Stomach smooth muscle (tissue), 2 donors: ENCODE measurements around the gene CD101.
"Not testable (repeated sequence)": the region's sequence is repeated elsewhere in the genome, so short reads cannot be mapped to it uniquely, and the experiment has no call there.

ENCODE experiments used
- H3K27ac ChIP-seq: one replicate; pipeline ENCODE4 v1.7.0; 2013; ENCODE audit warnings: mild to moderate bottlenecking, low read length, inconsistent platforms
- H3K27me3 ChIP-seq, 2 donors: one replicate each; pipeline ENCODE4 v1.7.0; 2013; ENCODE audit warnings: low read length in 2 of 2; ENCODE audit not compliant: insufficient read depth in 2 of 2, control insufficient read depth in 1 of 2
- H3K36me3 ChIP-seq, 2 donors: one replicate each; pipeline ENCODE4 v1.7.0; 2013; ENCODE audit warnings: low read length in 2 of 2; ENCODE audit not compliant: control insufficient read depth in 2 of 2, insufficient read depth in 2 of 2
- H3K4me1 ChIP-seq: one replicate; pipeline ENCODE4 v1.7.0; 2013; ENCODE audit warnings: low read length; ENCODE audit not compliant: control insufficient read depth, insufficient read depth
- H3K4me3 ChIP-seq, 2 donors: one replicate each; pipeline ENCODE4 v1.7.0; 2013; ENCODE audit warnings: low read length in 2 of 2
- H3K9ac ChIP-seq, 2 donors: one replicate each; pipeline ENCODE4 v1.7.0; 2013; ENCODE audit warnings: low read length in 2 of 2, mild to moderate bottlenecking in 1 of 2
- H3K9me3 ChIP-seq, 2 donors: one replicate each; pipeline ENCODE4 v1.7.0; 2013; ENCODE audit warnings: low read length in 2 of 2; ENCODE audit not compliant: control insufficient read depth in 2 of 2
- donor health status: healthy.
- donor health status: Pancreatic carcinoma.

Gene CD101

DNA sequence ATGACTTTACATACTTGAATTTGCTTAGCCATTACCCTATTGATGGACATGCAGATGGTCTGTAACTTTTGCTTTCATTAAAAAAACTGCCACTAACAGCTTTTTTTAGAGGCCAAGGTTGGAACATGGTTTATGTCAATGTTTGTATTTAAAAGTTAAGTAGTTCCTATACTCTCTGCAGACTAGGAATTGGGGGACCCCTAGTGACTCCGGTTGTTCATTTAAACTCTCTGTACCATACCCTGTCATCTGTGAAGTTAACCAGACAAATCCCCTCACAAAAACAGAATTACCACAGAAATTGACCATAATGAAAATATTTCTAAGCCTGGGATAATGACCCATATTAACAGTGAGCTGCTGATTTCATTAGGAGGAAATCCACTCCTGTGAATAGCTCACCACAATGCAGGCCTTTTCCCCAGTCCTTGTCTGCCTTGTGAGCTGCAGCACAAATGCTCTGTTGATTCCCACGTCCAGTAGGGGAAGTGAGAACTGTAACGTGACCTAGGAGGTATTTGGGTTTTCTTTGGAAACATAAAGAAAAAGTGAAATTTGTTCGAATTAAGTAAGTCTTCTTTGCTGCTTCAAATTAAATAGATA lies 30.2 kb upstream of the CD101 start:
- Histone ChIP-seq H3K9ac (no peak overlapping the region), H3K36me3 (peaks cover 12% of the 10 kb centered on the region in 2 donors), H3K27me3 (no peaks in the 10 kb centered on the region), H3K4me1 (peaks cover 15% of the 10 kb centered on the region), H3K4me3 (no peak overlapping the region), H3K9me3 (no peaks in the 10 kb centered on the region), H3K27ac (peak overlapping the region; percentile 61)

DNA sequence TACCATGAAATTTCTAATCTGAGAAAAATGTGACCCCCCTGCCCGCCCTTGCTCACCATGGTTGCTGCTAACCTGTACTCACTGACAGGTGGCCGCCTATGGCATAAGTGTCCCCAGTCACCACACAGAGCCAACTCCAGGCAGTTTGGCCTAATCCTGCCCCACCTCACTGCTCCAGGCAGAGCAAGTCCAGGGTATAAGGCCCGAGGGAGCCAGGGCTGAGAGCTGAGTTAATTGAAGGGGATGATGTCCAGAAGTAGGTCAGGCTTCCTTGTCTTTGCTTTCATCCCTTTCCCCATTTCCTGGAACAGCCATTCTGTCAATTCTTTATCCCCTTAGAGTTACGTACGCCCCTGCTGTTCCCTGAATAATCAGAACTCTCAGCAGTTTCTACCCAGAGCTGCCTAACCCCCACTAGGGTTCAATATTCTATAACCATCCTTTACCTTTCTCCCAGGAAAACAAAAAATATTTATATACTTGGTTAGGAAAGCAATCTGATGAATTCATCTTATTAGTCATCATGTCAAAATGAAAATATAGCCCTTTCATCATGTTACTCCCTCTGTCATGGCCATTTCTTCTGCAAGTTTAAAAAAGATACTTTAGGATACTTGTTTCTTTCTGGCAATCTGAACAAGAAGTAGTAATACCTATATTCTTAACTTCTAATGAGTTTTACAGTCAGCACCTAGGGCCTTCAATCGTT lies 29.4 kb upstream of the CD101 start:
- no peak overlapping the region for H3K4me3 ChIP-seq
- H3K27ac ChIP-seq = peak overlapping the region; percentile 61
- peaks cover 15% of the 10 kb centered on the region for H3K4me1 ChIP-seq

DNA sequence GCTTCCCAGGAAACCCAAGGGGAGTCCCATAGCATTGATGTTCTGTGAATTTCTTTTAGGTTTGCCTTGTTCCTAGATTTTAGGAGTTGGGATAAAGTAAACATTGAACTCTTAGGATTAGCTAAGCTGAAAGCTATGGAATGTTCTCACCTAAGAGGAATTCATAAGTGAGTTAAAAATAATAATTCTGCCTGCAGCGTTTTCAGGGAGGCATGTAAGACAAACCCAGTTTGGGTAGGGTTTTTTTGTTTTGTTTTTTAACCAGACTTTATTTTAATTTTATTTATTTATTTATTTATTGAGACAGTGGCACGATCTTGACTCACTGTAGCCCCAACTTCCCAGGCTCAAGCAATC lies 28.9 kb upstream of the CD101 start:
- H3K36me3 ChIP-seq = peaks cover 3 to 4% of the 10 kb centered on the region in 2 donors
- no peak overlapping the region for H3K9ac ChIP-seq
- peak overlapping the region; percentile 61 for H3K27ac ChIP-seq
- no peaks in the 10 kb centered on the region for H3K9me3 ChIP-seq
- no peak overlapping the region for H3K4me3 ChIP-seq
- H3K4me1 ChIP-seq = peaks cover 15% of the 10 kb centered on the region
- H3K27me3 ChIP-seq = no peaks in the 10 kb centered on the region

More for the DNA sequence above, 29.4 kb upstream of the CD101 start:
- H3K9ac ChIP-seq = no peak overlapping the region
- H3K27me3 ChIP-seq = no peaks in the 10 kb centered on the region
- H3K36me3 ChIP-seq = peaks cover 6 to 10% of the 10 kb centered on the region in 2 donors
- H3K9me3 ChIP-seq = no peaks in the 10 kb centered on the region

DNA sequence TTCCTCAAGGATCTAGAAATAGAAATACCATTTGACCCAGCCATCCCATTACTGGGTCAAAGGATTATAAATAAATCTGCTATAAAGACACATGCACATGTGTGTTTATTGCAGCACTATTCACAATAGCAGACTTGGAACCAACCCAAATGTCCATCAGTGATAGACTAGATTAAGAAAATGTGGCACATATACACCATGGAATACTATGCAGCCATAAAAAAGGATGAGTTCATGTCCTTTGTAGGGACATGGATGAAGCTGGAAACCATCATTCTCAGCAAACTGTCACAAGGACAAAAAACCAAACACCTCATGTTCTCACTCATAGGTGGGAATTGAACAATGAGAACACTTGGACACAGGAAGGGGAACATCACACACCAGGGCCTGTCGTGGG lies 21.3 kb upstream of the CD101 start:
- peaks cover 28% of the 10 kb centered on the region for H3K4me1 ChIP-seq
- H3K36me3 ChIP-seq, H3K4me3 ChIP-seq, H3K27me3 ChIP-seq, H3K9ac ChIP-seq, H3K9me3 ChIP-seq, H3K27ac ChIP-seq: not testable (repeated sequence)

DNA sequence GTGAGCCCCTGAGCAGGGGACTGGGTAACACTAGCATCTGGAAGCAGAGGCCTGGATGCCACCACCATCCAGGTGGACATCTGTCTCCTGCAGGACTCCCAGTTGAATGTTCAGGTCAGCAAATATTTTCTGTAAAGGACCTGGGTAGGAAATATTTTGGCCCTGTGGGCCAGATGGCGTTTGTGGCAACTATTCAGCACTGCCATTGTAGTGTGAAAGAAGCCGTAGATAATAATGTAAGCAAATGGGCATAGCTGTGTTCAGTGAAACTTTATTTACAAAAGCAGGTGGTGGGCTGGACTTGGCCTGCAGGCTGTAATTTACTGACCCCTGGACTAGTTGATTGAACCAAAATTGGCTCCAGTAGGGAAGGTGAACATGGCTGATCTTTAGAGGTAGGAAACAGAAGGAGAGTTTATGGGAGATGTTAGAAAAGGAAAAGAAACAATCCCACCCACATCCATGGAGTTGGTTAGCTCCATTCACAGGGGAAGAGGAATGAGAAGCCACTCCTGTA lies 20.0 kb upstream of the CD101 start:
- peak overlapping the region; percentile 53 for H3K27ac ChIP-seq

DNA sequence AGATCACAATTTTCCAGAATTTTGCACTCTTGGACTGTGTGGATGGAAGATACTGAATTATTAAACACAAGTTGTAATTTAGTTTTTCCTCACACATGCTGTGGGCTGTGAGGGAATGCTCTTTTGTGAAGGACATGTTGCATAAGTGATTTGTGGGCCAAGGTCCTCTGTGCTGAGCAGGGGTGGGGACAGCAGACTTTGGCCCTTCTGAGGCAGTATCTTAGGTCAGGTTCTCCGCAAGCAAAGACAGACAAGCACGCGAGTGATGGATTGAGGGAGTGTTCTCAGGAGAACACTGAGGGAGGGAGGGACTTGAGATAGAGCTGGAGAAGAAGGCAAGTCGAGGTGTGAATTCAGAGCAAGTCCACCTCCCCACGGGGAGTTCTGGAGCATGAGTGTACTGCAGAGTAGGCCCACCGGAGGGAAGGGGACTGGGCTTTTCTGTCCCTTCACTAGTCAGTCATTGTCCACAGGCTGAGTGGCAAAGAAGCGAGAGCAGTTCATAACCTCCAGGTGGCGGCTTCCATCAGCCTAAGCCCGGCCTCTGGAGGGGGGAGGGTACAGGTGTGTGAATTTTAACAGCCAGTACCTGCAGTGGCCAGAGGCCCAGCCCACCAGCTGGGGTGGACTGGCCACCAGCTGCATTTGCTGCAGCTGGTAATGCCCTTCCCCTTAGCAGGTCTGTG lies 19.1 kb upstream of the CD101 start:
- Histone ChIP-seq H3K27ac (peak overlapping the region; percentile 41), H3K9ac (no peak overlapping the region), H3K4me3 (no peak overlapping the region)

More for the DNA sequence above, 20.0 kb upstream of the CD101 start:
- Histone ChIP-seq H3K9me3 (no peaks in the 10 kb centered on the region), H3K4me1 (peaks cover 36% of the 10 kb centered on the region), H3K36me3 (peaks cover 2 to 3% of the 10 kb centered on the region in 2 donors), H3K4me3 (no peak overlapping the region), H3K9ac (no peak overlapping the region), H3K27me3 (no peaks in the 10 kb centered on the region)

DNA sequence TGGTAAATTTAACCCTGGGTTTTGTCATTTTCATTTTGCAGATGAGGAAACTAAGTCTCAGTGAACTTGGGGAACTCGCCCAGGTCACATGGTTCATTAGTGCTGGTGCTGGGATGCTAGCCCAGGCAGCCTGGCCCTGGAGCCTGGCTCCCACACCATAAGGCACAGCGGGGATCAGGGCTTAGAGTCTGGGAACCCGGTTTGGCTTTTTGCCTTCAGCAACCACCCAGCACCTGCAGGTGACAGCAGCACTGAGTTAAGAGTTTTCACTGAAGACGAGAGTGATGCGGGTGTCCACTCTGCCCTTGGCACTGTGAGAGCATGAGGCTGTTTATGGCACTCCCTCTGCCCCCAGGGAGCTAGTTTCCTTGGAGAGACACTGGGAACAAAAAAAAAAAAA lies 18.4 kb upstream of the CD101 start:
- Histone ChIP-seq H3K9ac (no peak overlapping the region), H3K4me3 (peak overlapping the region in 1 of 2 donors; percentile 15), H3K4me1 (peaks cover 45% of the 10 kb centered on the region), H3K27me3 (no peaks in the 10 kb centered on the region), H3K36me3 (peaks cover 2 to 3% of the 10 kb centered on the region in 2 donors), H3K9me3 (no peaks in the 10 kb centered on the region), H3K27ac (peak overlapping the region; percentile 62)

More for the DNA sequence above, 19.1 kb upstream of the CD101 start:
- Histone ChIP-seq H3K4me1 (peaks cover 38% of the 10 kb centered on the region), H3K9me3 (no peaks in the 10 kb centered on the region), H3K27me3 (no peaks in the 10 kb centered on the region), H3K36me3 (peaks cover 2 to 3% of the 10 kb centered on the region in 2 donors)

DNA sequence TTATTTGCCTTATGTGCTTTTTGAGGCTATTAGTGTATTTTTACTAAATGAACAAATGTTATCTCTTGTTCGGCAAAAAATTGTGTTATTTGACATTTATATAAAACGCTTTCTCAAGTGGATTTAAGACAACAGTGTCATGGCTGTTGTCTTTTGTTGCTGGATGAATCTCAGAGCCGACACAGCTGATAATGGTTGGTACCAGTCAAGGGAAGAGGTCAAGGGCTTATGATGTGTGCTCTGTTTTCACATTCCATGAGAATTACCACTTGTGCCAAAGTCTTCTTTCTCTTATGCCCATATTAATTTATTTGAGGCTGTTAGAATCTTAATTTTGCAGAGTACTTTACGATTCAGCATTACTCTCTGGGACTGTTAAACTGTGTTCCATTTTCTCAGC lies 17.9 kb upstream of the CD101 start:
- peak overlapping the region; percentile 80 for H3K27ac ChIP-seq
- peaks cover 2 to 3% of the 10 kb centered on the region in 2 donors for H3K36me3 ChIP-seq
- H3K27me3 ChIP-seq = no peaks in the 10 kb centered on the region
- no peak overlapping the region for H3K4me3 ChIP-seq
- H3K9ac ChIP-seq = no peak overlapping the region
- peaks cover 50% of the 10 kb centered on the region for H3K4me1 ChIP-seq
- no peaks in the 10 kb centered on the region for H3K9me3 ChIP-seq

DNA sequence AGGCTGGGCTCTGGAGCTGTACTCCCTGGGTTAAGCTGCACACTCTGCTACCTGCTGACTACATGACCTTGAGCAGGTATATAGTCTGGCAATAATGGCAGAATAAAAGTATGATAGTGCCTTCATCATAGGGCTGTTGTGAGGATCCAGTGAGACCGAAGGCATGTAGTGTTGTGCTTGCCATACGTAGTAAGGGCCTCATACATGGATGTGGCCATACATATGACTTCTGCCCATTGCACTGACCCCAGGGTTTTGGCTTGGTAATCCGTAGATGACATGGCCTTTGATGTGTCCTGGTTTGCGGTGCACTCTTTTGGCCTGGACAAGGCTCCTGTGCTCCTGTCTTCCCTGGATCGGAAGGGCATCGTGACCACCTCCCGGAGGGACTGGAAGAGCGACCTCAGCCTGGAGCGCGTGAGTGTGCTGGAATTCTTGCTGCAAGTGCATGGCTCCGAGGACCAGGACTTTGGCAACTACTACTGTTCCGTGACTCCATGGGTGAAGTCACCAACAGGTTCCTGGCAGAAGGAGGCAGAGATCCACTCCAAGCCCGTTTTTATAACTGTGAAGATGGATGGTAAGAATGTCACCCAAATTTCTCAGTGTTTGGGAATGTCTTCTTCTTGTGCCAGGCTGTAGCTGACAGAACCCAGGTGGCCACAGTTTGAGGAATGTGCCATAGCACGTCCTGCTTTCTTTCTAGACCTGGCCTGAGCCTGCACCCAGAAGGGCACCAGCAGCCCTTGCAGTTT lies 17.0 kb upstream of the CD101 start:
- Histone ChIP-seq H3K4me3 (peak overlapping the region; percentile 47 to 58), H3K27ac (peak overlapping the region; percentile 80), H3K27me3 (no peaks in the 10 kb centered on the region), H3K9me3 (no peaks in the 10 kb centered on the region), H3K9ac (peak overlapping the region; percentile 42 to 56), H3K4me1 (peaks cover 57% of the 10 kb centered on the region), H3K36me3 (peaks cover 2 to 3% of the 10 kb centered on the region in 2 donors)
